ENCODE measurements around the gene INSM1. TPM values are rescaled to one million over a fixed set of nuclear protein-coding genes. Genes with fewer than 3 reads are reported as not detected.

The INSM1 gene
- total RNA-seq, 4 donors from 2014 or later, result not detected

- DNase-seq (ENCODE audit: low spot score), result no peak
- TF ChIP-seq CTCF (IDR thresholded peaks at IDR 0.05), result no peak
Measured at GRCh38 chr20:20371681-20372080, 3.8 kb downstream of the INSM1 start.

GRCh38 chr20:20373091-20373571, 5.2 kb downstream of the INSM1 start:
- no peak for DNase-seq (ENCODE audit: low spot score)
- no peak for ATAC-seq (ENCODE audit: low FRiP score)
- no peak for TF ChIP-seq CTCF (IDR thresholded peaks at IDR 0.05)

More at GRCh38 chr20:20371681-20372080, 3.8 kb downstream of the INSM1 start:
- ATAC-seq (ENCODE audit: low FRiP score), result no peak

GRCh38 chr20:20375862-20376261, 8.0 kb downstream of the INSM1 start:
- no peak for ATAC-seq (ENCODE audit: low FRiP score)
- no peak for TF ChIP-seq CTCF (IDR thresholded peaks at IDR 0.05)
- DNase-seq (ENCODE audit: low spot score), result no peak

GRCh38 chr20:20386192-20386591, 18.3 kb downstream of the INSM1 start:
- ATAC-seq (ENCODE audit: low FRiP score), result no peak
- TF ChIP-seq CTCF (IDR thresholded peaks at IDR 0.05), result no peak
- DNase-seq (ENCODE audit: low spot score), result no peak

GRCh38 chr20:20390393-20390792, 22.5 kb downstream of the INSM1 start:
- ATAC-seq (ENCODE audit: low FRiP score) (no peak), DNase-seq (ENCODE audit: low spot score) (no peak)
- TF ChIP-seq CTCF (IDR thresholded peaks at IDR 0.05), result no peak

GRCh38 chr20:20391115-20391514, 23.2 kb downstream of the INSM1 start:
- no peak for TF ChIP-seq CTCF (IDR thresholded peaks at IDR 0.05)
- ATAC-seq (ENCODE audit: low FRiP score) (no peak), DNase-seq (ENCODE audit: low spot score) (no peak)

GRCh38 chr20:20391766-20392165, 23.9 kb downstream of the INSM1 start:
- ATAC-seq (ENCODE audit: low FRiP score), result no peak
- no peak for TF ChIP-seq CTCF (IDR thresholded peaks at IDR 0.05)
- DNase-seq (ENCODE audit: low spot score), result no peak
